ENCODE measurements around the gene ERBB3. TPM values are rescaled to one million over a fixed set of nuclear protein-coding genes. Genes with fewer than 3 reads are reported as not detected.
A peak's percentile ranks its signal among the peaks of the same experiment; 100 is the strongest.
"Not testable (repeated sequence)": the region's sequence is repeated elsewhere in the genome, so short reads cannot be mapped to it uniquely, and the experiment has no call there.

Gene ERBB3
- total RNA-seq, 2 experiments from 2014 or later: 1.0 to 1.9 TPM

DNA sequence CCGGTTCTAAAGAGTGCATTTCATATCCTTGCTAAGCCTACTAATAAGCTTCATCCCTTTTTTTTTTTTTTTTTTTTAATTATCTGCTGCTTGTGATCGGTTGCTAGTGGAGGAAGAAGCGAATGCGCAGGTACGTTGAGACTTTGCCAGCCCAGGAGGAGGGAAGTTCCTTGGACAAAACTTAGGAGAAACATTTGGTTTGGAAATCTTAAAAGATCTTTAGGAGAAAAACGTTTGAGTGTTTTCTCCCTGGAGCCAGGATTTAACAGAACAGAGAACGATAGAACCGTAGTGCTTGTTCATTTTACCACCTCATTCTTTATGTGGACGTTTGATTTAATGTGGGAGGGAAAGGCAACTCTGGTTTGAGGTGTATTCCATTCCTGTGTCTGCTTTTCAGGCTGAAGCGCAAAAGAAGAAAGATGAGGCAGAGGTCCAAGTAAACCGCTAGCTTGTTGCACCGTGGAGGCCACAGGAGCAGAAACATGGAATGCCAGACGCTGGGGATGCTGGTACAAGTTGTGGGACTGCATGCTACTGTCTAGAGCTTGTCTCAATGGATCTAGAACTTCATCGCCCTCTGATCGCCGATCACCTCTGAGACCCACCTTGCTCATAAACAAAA, 37.2 kb downstream of the ERBB3 start:
- not testable (repeated sequence) for DNase-seq; H3K9me3 Mint-ChIP-seq; H3K27me3 Mint-ChIP-seq (ENCODE audit: low read depth)
- H3K36me3 Mint-ChIP-seq (ENCODE audit: low read depth): peaks cover 37% of the 10 kb centered on the region
- peak overlapping the region; percentile 99 for H3K27ac Mint-ChIP-seq
- CTCF ChIA-PET: interaction anchor here (0.6 to 3.7 kb wide), 12 partner anchors 9 to 380 kb away, joined by 3 to 30 read pairs (median 6); partner anchors contain the start of genes IL23A, RAB5B, RNF41 and STAT2
- intact Hi-C loops (cut with micrococcal nuclease): loop anchor here (5.0 to 10.0 kb wide), 2 partner anchors 520 to 1132 kb away; partner anchors contain the start of gene TESPA1
- H3K4me1 Mint-ChIP-seq (ENCODE audit: low read depth): peaks cover 23% of the 10 kb centered on the region
- H3K4me3 Mint-ChIP-seq: peak overlapping the region; percentile 97

DNA sequence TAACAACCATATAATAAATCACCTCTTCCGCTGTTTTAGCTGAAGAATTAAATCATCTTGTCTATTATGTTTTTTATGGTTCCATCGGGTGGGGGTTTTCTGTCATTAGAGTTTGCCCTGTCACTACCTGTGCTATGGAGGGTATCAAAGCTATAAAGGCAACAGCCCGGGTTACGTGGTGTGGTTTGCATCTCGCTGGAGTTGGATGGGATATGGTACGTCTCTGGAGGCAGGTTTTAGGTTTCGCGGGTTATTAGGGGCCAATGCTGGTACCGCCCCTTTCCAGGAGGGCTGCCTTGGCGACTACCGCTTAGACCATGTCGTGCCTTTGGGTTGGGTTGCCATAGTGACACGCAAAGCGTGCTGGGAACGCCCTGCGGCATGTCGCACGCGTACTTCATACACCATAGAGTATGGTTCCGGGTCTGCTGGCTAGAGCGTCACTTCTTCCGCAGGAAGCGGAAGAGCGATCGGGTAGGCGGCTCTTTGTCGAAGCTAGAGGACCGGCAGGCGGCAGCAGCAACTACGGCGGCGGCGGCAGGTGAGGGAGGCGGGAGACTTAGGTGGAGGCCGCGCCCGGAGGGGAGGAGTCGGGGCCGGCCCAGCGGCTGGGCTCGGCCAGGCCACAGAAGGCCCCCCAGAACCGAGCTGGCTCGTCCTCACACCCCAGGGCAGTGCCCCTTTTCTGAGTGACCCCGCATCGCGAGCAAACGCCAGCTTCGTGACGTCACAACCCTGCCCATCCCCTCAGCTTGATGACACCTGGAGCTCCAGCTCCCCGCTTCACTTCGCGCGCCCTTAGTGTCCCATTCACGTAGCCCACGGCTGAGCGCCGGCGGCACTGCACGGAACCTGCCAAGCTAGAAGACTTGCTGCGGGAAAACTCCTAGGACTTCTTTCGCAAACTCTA, 38.1 kb downstream of the ERBB3 start, which contains the start of gene ZC3H10:
ZC3H10 (plus strand) TSS at position 489 of the 910 bp plus-strand sequence. CDS start 2,297 bp downstream, outside the sequence.
- Mint-ChIP-seq H3K4me1 (ENCODE audit: low read depth) (peaks cover 23% of the 10 kb centered on the region), H3K9me3 (no peaks in the 10 kb centered on the region), H3K36me3 (ENCODE audit: low read depth) (peaks cover 29% of the 10 kb centered on the region), H3K27me3 (ENCODE audit: low read depth) (no peaks in the 10 kb centered on the region), H3K27ac (peak within 1 kb of the TSS; percentile 99), H3K4me3 (peak within 1 kb of the TSS; percentile 97)
- CTCF ChIA-PET: interaction anchor here (0.5 to 7.9 kb wide), 33 partner anchors 8 to 380 kb away, joined by 3 to 86 read pairs (median 5); partner anchors contain the start of genes ANKRD52, ESYT1, IL23A and MYL6B
- intact Hi-C loops (cut with micrococcal nuclease): loop anchor here (1.0 to 10.0 kb wide), 17 partner anchors 8 to 1133 kb away; partner anchors contain the start of genes ANKRD52, CS, DNAJC14 and IL23A
- DNase-seq: peak; percentile 99

DNA sequence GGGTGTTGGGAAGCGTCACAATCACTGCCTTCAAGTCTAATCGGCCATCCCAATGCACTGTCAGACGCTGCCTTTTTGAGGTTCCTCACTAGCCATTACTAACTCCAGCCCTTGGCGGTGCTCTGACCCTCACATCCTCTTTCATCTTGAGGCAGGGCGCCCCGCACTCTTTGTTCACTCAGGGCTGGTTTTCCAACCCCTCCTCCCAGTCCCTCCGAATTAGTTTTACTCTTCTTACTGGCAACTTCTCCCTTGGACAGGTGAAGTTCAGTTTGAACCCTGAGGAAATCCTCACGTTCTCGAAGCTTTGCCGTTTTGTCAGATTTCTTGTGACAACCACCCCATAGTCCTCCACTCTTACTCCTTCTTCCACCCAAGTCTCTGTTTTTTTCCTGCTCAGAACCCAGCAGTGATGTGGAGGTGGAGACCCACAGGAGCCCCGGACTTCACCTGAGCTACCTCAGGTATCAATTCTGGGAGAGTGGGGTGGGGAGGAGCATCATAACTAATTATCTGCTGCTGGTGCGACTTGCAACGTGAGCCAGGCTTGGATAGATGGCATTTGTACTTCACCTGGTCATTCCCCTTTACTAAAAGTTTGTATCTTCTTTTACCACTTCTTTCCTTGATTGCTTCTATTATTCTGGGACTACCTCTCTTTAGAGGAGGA, 38.9 kb downstream of the ERBB3 start:
- H3K27ac Mint-ChIP-seq: peak overlapping the region; percentile 99
- CTCF ChIA-PET: interaction anchor here (0.5 to 7.9 kb wide), 32 partner anchors 9 to 380 kb away, joined by 3 to 86 read pairs (median 6); partner anchors contain the start of genes ANKRD52, ESYT1, IL23A and MYL6B
- H3K36me3 Mint-ChIP-seq (ENCODE audit: low read depth): peaks cover 23% of the 10 kb centered on the region
- H3K4me3 Mint-ChIP-seq: peak overlapping the region; percentile 97
- intact Hi-C loops (cut with micrococcal nuclease): loop anchor here (1.0 to 10.0 kb wide), 19 partner anchors 7 to 1134 kb away; partner anchors contain the start of genes ANKRD52, CS, DNAJC14 and IL23A
- H3K27me3 Mint-ChIP-seq (ENCODE audit: low read depth): no peaks in the 10 kb centered on the region
- H3K9me3 Mint-ChIP-seq: no peaks in the 10 kb centered on the region
- DNase-seq: no peak
- peaks cover 23% of the 10 kb centered on the region for H3K4me1 Mint-ChIP-seq (ENCODE audit: low read depth)

DNA sequence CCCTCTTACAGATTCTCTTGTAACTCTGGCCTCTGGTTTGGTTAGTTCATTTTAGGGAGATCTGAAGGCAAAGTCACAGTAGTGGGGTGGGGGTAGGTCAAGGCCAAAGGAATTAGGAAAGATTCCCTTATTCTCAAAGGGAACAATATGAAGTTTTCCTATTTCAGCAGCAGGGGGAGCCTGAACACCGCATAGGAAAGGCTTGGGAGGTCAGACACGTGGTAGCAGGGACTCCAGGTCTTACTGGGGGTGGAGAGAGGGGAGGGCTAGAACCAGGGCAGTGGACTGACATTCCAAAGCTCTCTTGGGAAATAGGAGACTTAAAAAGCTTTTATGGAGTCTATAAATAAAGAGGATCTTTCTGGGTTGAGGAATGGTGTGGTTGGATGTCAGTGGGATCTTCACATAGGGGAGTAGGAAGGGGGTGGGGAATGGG, 39.4 kb downstream of the ERBB3 start:
- intact Hi-C loops (cut with micrococcal nuclease): loop anchor here (1.0 to 10.0 kb wide), 8 partner anchors 70 to 1135 kb away; partner anchors contain the start of genes ANKRD52, DNAJC14, NABP2 and SMARCC2
- Mint-ChIP-seq H3K27me3 (ENCODE audit: low read depth) (no peaks in the 10 kb centered on the region), H3K4me1 (ENCODE audit: low read depth) (peaks cover 23% of the 10 kb centered on the region), H3K4me3 (peak overlapping the region; percentile 97), H3K36me3 (ENCODE audit: low read depth) (peaks cover 23% of the 10 kb centered on the region), H3K27ac (peak overlapping the region; percentile 99), H3K9me3 (no peaks in the 10 kb centered on the region)
- peak; percentile 74 for DNase-seq
- CTCF ChIA-PET: interaction anchor here (0.6 to 7.9 kb wide), 22 partner anchors 8 to 350 kb away, joined by 3 to 86 read pairs (median 8); partner anchors contain the start of genes ANKRD52, ESYT1, RNF41 and SMARCC2

DNA sequence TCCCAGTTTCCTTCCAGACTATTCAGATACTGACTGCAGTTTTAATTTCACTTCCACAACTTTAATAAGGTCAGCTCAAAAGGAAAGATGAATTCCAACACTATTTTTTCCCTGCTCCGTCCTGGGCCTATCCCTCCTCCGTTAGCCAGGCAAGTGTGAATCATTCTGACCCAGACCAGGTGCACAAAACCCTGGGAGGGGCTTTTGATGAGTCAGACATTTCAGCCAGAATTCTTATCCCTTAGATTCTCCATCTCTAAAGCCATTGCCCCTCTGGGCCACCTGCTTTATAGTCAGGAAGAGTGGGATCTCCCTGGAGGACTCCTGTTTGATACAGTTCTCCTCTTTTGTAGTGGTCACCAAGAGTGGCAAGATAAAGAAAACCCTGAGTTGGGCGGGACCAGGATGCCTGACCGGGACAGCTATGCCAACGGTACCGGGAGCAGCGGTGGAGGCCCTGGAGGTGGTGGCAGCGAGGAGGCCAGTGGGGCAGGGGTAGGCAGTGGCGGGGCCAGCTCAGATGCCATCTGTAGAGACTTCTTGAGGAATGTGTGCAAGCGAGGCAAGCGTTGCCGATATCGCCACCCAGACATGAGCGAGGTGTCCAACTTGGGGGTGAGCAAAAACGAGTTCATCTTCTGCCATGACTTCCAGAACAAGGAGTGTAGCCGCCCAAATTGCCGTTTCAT, 40.3 kb downstream of the ERBB3 start:
- Mint-ChIP-seq H3K4me1 (ENCODE audit: low read depth) (peaks cover 23% of the 10 kb centered on the region), H3K27ac (peak overlapping the region; percentile 26), H3K36me3 (ENCODE audit: low read depth) (peaks cover 23% of the 10 kb centered on the region), H3K4me3 (no peak overlapping the region), H3K27me3 (ENCODE audit: low read depth) (no peaks in the 10 kb centered on the region), H3K9me3 (no peaks in the 10 kb centered on the region)
- no peak for DNase-seq
- intact Hi-C loops (cut with micrococcal nuclease): no loop called here
- CTCF ChIA-PET: interaction anchor here (0.6 to 7.9 kb wide), 22 partner anchors 8 to 349 kb away, joined by 3 to 86 read pairs (median 4); partner anchors contain the start of genes ANKRD52, ESYT1, RNF41 and SMARCC2

DNA sequence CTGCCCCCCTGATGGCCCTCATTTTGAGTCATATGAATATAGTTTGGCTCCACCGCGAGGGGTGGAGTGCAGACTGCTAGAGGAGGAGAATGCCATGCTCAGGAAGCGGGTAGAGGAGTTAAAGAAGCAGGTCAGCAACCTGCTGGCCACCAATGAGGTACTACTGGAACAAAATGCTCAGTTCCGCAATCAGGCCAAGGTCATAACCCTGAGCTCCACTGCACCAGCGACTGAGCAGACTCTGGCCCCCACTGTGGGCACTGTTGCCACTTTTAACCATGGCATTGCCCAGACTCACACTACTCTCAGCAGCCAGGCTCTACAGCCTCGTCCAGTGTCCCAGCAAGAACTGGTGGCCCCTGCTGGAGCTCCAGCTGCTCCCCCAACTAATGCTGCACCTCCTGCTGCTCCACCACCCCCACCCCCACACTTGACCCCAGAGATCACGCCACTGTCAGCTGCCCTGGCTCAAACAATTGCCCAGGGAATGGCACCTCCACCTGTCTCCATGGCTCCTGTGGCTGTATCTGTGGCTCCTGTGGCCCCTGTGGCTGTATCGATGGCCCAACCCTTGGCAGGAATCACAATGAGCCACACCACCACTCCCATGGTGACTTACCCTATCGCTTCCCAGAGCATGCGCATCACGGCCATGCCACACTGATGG, 41.4 kb downstream of the ERBB3 start:
- H3K9me3 Mint-ChIP-seq: no peaks in the 10 kb centered on the region
- no peak overlapping the region for H3K4me3 Mint-ChIP-seq
- intact Hi-C loops (cut with micrococcal nuclease): no loop called here
- H3K27me3 Mint-ChIP-seq (ENCODE audit: low read depth): no peaks in the 10 kb centered on the region
- DNase-seq: no peak
- H3K27ac Mint-ChIP-seq: no peak overlapping the region
- CTCF ChIA-PET: interaction anchor here (7.9 kb wide), 1 partner anchor 68 kb away, joined by 86 read pairs; the partner anchor contains the start of gene SMARCC2
- H3K4me1 Mint-ChIP-seq (ENCODE audit: low read depth): peaks cover 27% of the 10 kb centered on the region
- H3K36me3 Mint-ChIP-seq (ENCODE audit: low read depth): peaks cover 23% of the 10 kb centered on the region

DNA sequence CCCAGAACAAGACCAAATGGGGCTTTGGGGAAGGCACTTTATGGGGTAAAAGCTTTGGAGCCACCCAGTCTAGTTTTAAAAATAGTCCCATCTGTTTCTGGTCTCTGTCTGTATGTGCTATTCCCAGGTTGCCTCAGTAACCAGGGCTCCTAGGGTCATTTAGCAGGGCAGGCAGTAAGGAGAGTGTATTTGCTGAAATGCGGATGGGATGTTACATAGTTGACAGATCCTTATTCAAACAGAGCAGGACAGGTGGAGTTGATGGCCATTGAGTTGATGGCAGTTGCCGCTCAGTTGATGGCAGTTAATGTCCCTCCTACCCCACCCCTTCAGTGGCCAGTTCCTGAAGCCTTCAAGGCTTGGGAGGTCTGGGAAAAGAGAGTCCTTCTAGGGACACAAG, 42.7 kb downstream of the ERBB3 start:
- no peaks in the 10 kb centered on the region for H3K27me3 Mint-ChIP-seq (ENCODE audit: low read depth)
- H3K36me3 Mint-ChIP-seq (ENCODE audit: low read depth): peaks cover 10% of the 10 kb centered on the region
- H3K9me3 Mint-ChIP-seq: no peaks in the 10 kb centered on the region
- peaks cover 40% of the 10 kb centered on the region for H3K4me1 Mint-ChIP-seq (ENCODE audit: low read depth)
- no peak overlapping the region for H3K4me3 Mint-ChIP-seq
- no peak for DNase-seq
- intact Hi-C loops (cut with micrococcal nuclease): no loop called here
- CTCF ChIA-PET: interaction anchor here (1.4 to 7.9 kb wide), 2 partner anchors 66 to 75 kb away, joined by 3 to 86 read pairs; partner anchors contain the start of gene SMARCC2
- no peak overlapping the region for H3K27ac Mint-ChIP-seq

DNA sequence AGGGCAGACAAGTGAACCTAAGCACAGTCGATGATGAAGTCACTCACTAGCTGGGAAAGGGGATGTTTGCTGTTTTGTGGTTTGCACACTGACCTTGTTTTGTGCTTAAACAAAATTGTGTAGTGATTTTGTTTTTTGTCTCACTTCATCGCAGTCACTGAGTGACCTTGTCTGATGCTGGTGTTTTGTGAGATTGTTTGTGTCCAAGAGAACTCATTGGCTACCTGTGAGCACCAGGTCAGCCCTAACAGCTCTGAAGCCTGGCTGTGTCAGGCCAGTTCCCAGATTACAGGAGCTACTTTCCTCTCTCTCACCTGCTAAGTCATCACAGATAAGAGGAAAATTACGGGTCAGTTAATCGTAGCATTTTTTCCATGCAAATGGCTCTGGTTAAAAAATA, 44.2 kb downstream of the ERBB3 start:
- CTCF ChIA-PET: interaction anchor here (0.8 to 7.9 kb wide), 5 partner anchors 37 to 340 kb away, joined by 3 to 86 read pairs (median 4); partner anchors contain the start of genes MYL6, RNF41 and SMARCC2
- no peak overlapping the region for H3K4me3 Mint-ChIP-seq

DNA sequence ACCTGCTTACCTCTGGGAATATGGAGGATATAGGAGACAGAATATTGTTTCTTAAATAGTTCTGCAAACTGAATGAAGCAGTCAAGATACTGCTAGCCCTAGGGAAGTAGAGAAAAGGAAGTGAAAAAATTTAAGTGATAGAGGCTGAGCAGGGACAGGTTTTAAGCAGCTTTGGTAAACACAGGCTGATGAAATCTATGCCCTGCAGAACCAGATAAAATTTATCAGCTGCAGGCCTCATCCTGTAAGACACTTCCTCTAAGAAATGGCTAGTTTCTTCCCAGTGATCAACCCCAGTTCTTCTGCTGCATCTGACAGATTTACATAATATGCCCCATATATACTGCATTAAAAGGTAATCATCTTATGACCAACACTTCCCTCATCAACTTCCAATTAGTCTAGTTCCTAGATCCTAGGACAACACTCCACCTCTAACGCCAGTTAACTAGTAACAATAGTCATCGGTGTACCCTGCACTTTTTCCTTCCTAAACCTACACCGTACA, 46.8 kb downstream of the ERBB3 start:
- Mint-ChIP-seq H3K27ac (peak overlapping the region; percentile 86), H3K4me3 (peak overlapping the region; percentile 91), H3K36me3 (ENCODE audit: low read depth) (peaks cover 21% of the 10 kb centered on the region), H3K4me1 (ENCODE audit: low read depth) (peaks cover 47% of the 10 kb centered on the region), H3K9me3 (no peaks in the 10 kb centered on the region), H3K27me3 (ENCODE audit: low read depth) (no peaks in the 10 kb centered on the region)
- DNase-seq: no peak
- intact Hi-C loops (cut with micrococcal nuclease): loop anchor here (1.0 kb wide), 9 partner anchors 8 to 342 kb away; partner anchors contain the start of genes CS, MYL6, MYL6B and NABP2
- CTCF ChIA-PET: interaction anchor here (0.8 to 3.9 kb wide), 9 partner anchors 9 to 96 kb away, joined by 3 to 43 read pairs (median 4); partner anchors contain the start of genes MYL6, RNF41, SMARCC2 and ZC3H10

More for the DNA sequence above, 44.2 kb downstream of the ERBB3 start:
- peaks cover 36% of the 10 kb centered on the region for H3K4me1 Mint-ChIP-seq (ENCODE audit: low read depth)
- no peaks in the 10 kb centered on the region for H3K27me3 Mint-ChIP-seq (ENCODE audit: low read depth)
- no peaks in the 10 kb centered on the region for H3K9me3 Mint-ChIP-seq
- intact Hi-C loops (cut with micrococcal nuclease): no loop called here
- H3K27ac Mint-ChIP-seq: peak overlapping the region; percentile 32
- peaks cover 9% of the 10 kb centered on the region for H3K36me3 Mint-ChIP-seq (ENCODE audit: low read depth)
- DNase-seq: no peak

DNA sequence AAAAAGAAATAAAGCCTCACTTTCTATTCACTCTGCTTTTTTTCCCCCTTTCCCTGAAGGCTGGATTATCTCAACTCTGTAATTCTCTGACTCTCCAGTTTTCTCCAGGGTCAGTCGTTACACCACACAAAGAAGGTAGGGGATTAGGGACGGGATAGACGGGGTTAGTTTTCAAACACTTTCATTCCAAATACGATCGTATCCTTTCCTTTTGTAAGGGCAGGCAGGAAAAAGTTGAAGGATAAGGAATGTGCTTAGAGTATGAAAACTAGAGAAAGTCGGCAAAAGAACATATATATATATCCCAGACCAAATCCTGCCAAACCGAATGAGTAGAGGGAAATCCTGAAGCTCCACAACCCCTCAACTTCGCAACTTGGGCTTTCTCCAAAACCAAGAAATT, 47.5 kb downstream of the ERBB3 start:
- Mint-ChIP-seq H3K27me3 (ENCODE audit: low read depth) (no peaks in the 10 kb centered on the region), H3K27ac (peak overlapping the region; percentile 86), H3K9me3 (no peaks in the 10 kb centered on the region), H3K36me3 (ENCODE audit: low read depth) (peaks cover 28% of the 10 kb centered on the region), H3K4me3 (peak overlapping the region; percentile 91), H3K4me1 (ENCODE audit: low read depth) (peaks cover 54% of the 10 kb centered on the region)
- CTCF ChIA-PET: interaction anchor here (0.5 to 3.5 kb wide), 12 partner anchors 9 to 310 kb away, joined by 3 to 28 read pairs (median 4); partner anchors contain the start of genes ANKRD52, ORMDL2, RNF41 and SARNP
- no peak for DNase-seq
- intact Hi-C loops (cut with micrococcal nuclease): loop anchor here (1.0 kb wide), 2 partner anchors 173 to 322 kb away; partner anchors contain the start of genes CS and TIMELESS
